Activated CD4-positive, alpha-beta T cell treated with anti-CD3 and anti-CD28 coated beads, Interleukin-2, amount 50 U/mL, for 4 hours (primary cell): ENCODE measurements around the gene SLC18A3.

Experiments used
- DNase-seq, 2 experiments: peaks; one replicate each; pipeline ENCODE4 v3.0.0-alpha.2; 2020

Gene SLC18A3

GRCh38 chr10:49596836-49597235 lies 13.3 kb upstream of the SLC18A3 start:
- DNase-seq, result no peak

GRCh38 chr10:49597426-49598163 lies 12.5 kb upstream of the SLC18A3 start:
- no peak for DNase-seq

- DNase-seq, result no peak
Measured at GRCh38 chr10:49598164-49598856, 11.8 kb upstream of the SLC18A3 start.

GRCh38 chr10:49598986-49599385 lies 11.1 kb upstream of the SLC18A3 start:
- DNase-seq, result no peak

- no peak for DNase-seq
Measured at GRCh38 chr10:49599546-49599945, 10.6 kb upstream of the SLC18A3 start.

- no peak for DNase-seq
Measured at GRCh38 chr10:49600046-49600445, 10.1 kb upstream of the SLC18A3 start.

- no peak for DNase-seq
Measured at GRCh38 chr10:49600781-49601400, 9.2 kb upstream of the SLC18A3 start.

- DNase-seq, result no peak
Measured at GRCh38 chr10:49601857-49602256, 8.3 kb upstream of the SLC18A3 start.

GRCh38 chr10:49602380-49603023 lies 7.6 kb upstream of the SLC18A3 start:
- DNase-seq, result no peak

GRCh38 chr10:49605216-49605938 lies 4.7 kb upstream of the SLC18A3 start:
- DNase-seq, result no peak

- no peak for DNase-seq
Measured at GRCh38 chr10:49605939-49606509, 4.1 kb upstream of the SLC18A3 start.

- DNase-seq, result peak; percentile 21 to 31
Measured at GRCh38 chr10:49606981-49607535, 3.1 kb upstream of the SLC18A3 start.

GRCh38 chr10:49608166-49609005 lies 1.7 kb upstream of the SLC18A3 start:
- DNase-seq, result no peak

GRCh38 chr10:49609006-49609282 lies 1.2 kb upstream of the SLC18A3 start:
- DNase-seq, result no peak

- no peak for DNase-seq
Measured at GRCh38 chr10:49609283-49610113, 612 bp upstream of the SLC18A3 start.

- no peak for DNase-seq
Measured at GRCh38 chr10:49610458-49611165, 502 bp downstream of the SLC18A3 start.

GRCh38 chr10:49611166-49611815 lies 1.2 kb downstream of the SLC18A3 start:
- no peak for DNase-seq

GRCh38 chr10:49611816-49612512 lies 1.9 kb downstream of the SLC18A3 start:
- no peak for DNase-seq
